Upper lobe of left lung (tissue), 6 donors: Measurements from ENCODE around the gene CENPP. TPM values are rescaled to one million over a fixed set of nuclear protein-coding genes. Genes with fewer than 3 reads are reported as not detected.

Source experiments
- ATAC-seq, 2 donors: fragments of 200-7000 bp; cut with Tn5 transposase; one replicate each; pipeline ENCODE4 v1.9.1; 2022; ENCODE audit warnings: mild to moderate bottlenecking in 2 of 2, moderate library complexity in 2 of 2; ENCODE audit not compliant: low FRiP score in 2 of 2
- DNase-seq, 2 donors: peaks; one replicate each; pipeline ENCODE4 v3.0.0-alpha.2; 2019 to 2020
- H3K27ac ChIP-seq, 4 donors: fragments of 200-600 bp; sonication (generic); one replicate each; pipeline ENCODE4 v1.5.1; 2016 to 2019
- H3K27me3 ChIP-seq, 4 donors: fragments of 200-600 bp; sonication (generic); one replicate each; pipeline ENCODE4 v1.5.1; 2017 to 2019
- H3K36me3 ChIP-seq, 4 donors: fragments of 200-600 bp; sonication (generic); one replicate each; pipeline ENCODE4 v1.5.1; 2016 to 2019
- H3K4me1 ChIP-seq, 4 donors: fragments of 200-600 bp; sonication (generic); one replicate each; pipeline ENCODE4 v1.5.1; 2018 to 2019
- H3K4me3 ChIP-seq, 4 donors: fragments of 200-600 bp; sonication (generic); one replicate each; pipeline ENCODE4 v1.5.1; 2017 to 2019; ENCODE audit warnings: mild to moderate bottlenecking in 2 of 4, moderate library complexity in 1 of 4
- H3K9me3 ChIP-seq, 4 donors: fragments of 200-600 bp; sonication (generic); one replicate each; pipeline ENCODE4 v1.5.1; 2018 to 2019
- EP300 ChIP-seq, 4 donors: sonication (generic); formaldehyde crosslinking; IDR thresholded peaks; one replicate each; pipeline ENCODE4 v1.5.1; 2017; ENCODE audit warnings: antibody characterized with exemption in 4 of 4, control low read depth in 2 of 4
- POLR2A ChIP-seq, 4 donors: fragments of 450-650 bp; IDR thresholded peaks; one replicate each; pipeline ENCODE4 v1.5.1; 2016 to 2017; ENCODE audit warnings: antibody characterized with exemption in 4 of 4, mild to moderate bottlenecking in 2 of 4
- POLR2AphosphoS5 ChIP-seq, 2 donors: sonication (generic); formaldehyde crosslinking; IDR thresholded peaks; one replicate each; pipeline ENCODE4 v1.5.1; 2017; ENCODE audit warnings: antibody characterized with exemption in 2 of 2
- WGBS, 2 donors: methylation state at CpG; one replicate each; pipeline ENCODE4 v1.1.5; 2017 to 2018; 5-methylcytosine and 5-hydroxymethylcytosine counted together
- total RNA-seq, 6 donors: library from RNA; depleted of rRNA in 4 of 6; stranded (reverse); fragments of >200 nt in 4 of 6; gene quantifications; one replicate each; pipeline versions ENCODE4 v1.1.0 to v1.2.1, GENCODE V29; 2016 to 2021
- TF ChIP-seq, protein P1 (sequence below), 6 experiments: fragments of 450-650 bp in 4 of 6; fragments of 200-600 bp in 2 of 6; sonication (generic) in 2 of 6; IDR thresholded peaks; one replicate each; pipeline ENCODE4 v1.5.1; 2016 to 2019; ENCODE audit warnings: antibody characterized with exemption in 6 of 6
- donor health status: DM: no; HTN: no; CAD: no; lungs with moderate emphysema.
- donor health status: DM: no; HTN: yes; CAD: no; lungs with severe emphysema.

Gene CENPP
- total RNA-seq, 6 donors from 2014 or later = 2.9 to 17.8 (median 4.9) TPM

DNA sequence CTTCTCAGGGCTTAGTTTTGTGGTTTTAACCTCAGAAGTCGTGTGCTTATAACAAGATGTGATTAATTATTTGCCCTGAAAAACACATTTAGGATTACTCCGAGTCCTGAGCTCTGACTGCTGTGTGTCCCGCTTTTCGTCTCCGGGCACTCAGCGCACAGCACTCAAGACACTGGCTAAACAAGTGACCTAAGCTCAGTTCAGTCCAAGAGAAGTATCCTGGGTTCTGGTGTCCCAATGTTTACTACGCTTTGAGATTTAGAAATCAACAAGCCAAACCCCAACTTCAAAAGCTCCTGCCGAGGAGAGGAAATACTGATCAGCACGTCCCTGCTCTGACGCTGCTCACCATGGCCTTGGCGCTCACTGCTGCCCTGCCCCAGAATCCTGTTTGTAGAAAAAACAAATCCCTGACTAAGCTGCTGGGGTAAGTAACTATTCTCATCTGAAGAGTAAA, 290.9 kb downstream of the CENPP start:
- 71 to 84% methylated on average over 11 of the region's 11 CpGs for WGBS, 2 donors
- DNase-seq (no peak), ATAC-seq (peak; percentile 40 to 72)
- no peaks in the 10 kb centered on the region for H3K27me3 ChIP-seq
- H3K9me3 ChIP-seq = no peaks in the 10 kb centered on the region
- no peak for TF ChIP-seq EP300 (IDR thresholded peaks at IDR 0.05)
- H3K4me3 ChIP-seq = no peak overlapping the region
- peaks cover 0 to 3% (median 0%) of the 10 kb centered on the region in 4 donors for H3K4me1 ChIP-seq
- H3K36me3 ChIP-seq = peaks cover 7 to 76% (median 38%) of the 10 kb centered on the region in 4 donors
- H3K27ac ChIP-seq = peak overlapping the region; percentile 42 to 61 (median 52)

DNA sequence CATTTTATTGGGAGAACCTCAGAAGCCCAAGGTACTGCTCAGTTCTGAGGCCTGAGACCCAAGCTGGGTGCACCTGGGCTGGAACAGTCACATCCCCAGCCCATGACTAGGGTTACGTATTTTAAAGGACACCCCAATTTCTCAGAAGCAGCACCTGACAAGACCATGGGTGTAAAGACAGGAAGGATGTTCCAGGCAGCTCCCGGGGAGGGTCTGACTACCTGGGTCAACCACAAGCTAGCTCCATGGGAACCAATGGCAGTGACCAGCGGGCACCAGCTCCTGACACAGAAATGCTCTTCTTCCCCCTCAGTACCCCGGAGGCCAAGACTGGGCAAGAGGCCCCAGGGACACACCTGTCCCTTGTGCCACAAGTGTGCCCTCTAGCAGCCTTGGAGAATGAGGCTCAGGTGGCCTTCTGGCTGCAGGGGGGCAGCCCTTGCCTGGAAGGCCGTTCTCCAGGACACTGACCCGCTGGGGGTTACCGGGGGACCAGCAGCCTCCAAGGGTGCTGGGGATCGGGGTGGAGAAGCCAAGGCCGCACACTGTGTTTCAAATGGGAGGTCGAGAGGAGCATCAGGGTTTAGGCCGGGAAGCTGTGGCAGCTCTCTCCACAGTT, 291.6 kb downstream of the CENPP start:
- TF ChIP-seq POLR2A (IDR thresholded peaks at IDR 0.05) (no peak), EP300 (IDR thresholded peaks at IDR 0.05) (no peak), POLR2AphosphoS5 (IDR thresholded peaks at IDR 0.05) (no peak)
- TF ChIP-seq, protein P1, sequence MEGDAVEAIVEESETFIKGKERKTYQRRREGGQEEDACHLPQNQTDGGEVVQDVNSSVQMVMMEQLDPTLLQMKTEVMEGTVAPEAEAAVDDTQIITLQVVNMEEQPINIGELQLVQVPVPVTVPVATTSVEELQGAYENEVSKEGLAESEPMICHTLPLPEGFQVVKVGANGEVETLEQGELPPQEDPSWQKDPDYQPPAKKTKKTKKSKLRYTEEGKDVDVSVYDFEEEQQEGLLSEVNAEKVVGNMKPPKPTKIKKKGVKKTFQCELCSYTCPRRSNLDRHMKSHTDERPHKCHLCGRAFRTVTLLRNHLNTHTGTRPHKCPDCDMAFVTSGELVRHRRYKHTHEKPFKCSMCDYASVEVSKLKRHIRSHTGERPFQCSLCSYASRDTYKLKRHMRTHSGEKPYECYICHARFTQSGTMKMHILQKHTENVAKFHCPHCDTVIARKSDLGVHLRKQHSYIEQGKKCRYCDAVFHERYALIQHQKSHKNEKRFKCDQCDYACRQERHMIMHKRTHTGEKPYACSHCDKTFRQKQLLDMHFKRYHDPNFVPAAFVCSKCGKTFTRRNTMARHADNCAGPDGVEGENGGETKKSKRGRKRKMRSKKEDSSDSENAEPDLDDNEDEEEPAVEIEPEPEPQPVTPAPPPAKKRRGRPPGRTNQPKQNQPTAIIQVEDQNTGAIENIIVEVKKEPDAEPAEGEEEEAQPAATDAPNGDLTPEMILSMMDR (IDR thresholded peaks at IDR 0.05) = no peak
- DNase-seq (peak in 1 of 2 donors; percentile 45), ATAC-seq (peak in 1 of 2 donors; percentile 4)
- H3K27me3 ChIP-seq = no peaks in the 10 kb centered on the region
- peaks cover 7 to 70% (median 33%) of the 10 kb centered on the region in 4 donors for H3K36me3 ChIP-seq
- WGBS, 2 donors = 89 to 90% methylated on average over 5 to 11 of the region's 11 CpGs
- no peak overlapping the region for H3K4me3 ChIP-seq
- H3K4me1 ChIP-seq = peaks cover 0 to 3% (median 0%) of the 10 kb centered on the region in 4 donors
- peak overlapping the region; percentile 42 to 61 (median 52) for H3K27ac ChIP-seq
- no peaks in the 10 kb centered on the region for H3K9me3 ChIP-seq

DNA sequence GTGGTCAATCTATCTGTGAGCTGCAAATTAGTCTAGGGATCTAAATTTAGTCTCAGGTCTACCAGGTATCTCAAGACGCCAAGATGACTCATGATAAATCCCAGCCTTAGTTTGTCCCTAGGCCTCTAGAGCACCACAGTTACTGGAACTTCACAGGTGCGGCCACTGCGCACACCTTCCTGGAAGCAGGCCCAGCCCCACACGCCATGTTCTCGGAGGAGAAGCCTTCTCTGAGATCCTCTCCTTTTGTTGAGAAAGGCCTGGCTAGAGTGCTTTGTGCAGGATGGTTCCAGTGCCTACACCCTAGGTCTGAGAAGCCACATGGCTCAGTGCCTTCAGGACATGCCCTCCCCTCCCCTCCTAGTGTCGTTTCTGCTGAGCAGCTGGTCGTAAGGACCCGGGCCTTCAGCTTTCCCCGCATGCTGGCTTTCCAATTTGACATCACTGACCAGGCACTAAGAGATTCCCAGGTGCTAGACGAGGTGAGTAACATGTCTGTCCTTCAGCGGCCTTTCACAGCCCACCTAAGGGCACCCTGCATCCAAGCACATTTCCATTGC, 292.3 kb downstream of the CENPP start:
- DNase-seq (no peak), ATAC-seq (no peak)
- peaks cover 0 to 3% (median 0%) of the 10 kb centered on the region in 4 donors for H3K4me1 ChIP-seq
- H3K4me3 ChIP-seq = no peak overlapping the region
- peak overlapping the region in 1 of 4 donors; percentile 42 for H3K27ac ChIP-seq
- no peaks in the 10 kb centered on the region for H3K27me3 ChIP-seq
- TF ChIP-seq EP300 (IDR thresholded peaks at IDR 0.05) = no peak
- no peak for TF ChIP-seq POLR2AphosphoS5 (IDR thresholded peaks at IDR 0.05)
- TF ChIP-seq, protein P1 (IDR thresholded peaks at IDR 0.05) = no peak
- no peak for TF ChIP-seq POLR2A (IDR thresholded peaks at IDR 0.05)
- 77 to 88% methylated on average over 6 to 11 of the region's 11 CpGs for WGBS, 2 donors
- peaks cover 7 to 66% (median 30%) of the 10 kb centered on the region in 4 donors for H3K36me3 ChIP-seq
- H3K9me3 ChIP-seq = no peaks in the 10 kb centered on the region

DNA sequence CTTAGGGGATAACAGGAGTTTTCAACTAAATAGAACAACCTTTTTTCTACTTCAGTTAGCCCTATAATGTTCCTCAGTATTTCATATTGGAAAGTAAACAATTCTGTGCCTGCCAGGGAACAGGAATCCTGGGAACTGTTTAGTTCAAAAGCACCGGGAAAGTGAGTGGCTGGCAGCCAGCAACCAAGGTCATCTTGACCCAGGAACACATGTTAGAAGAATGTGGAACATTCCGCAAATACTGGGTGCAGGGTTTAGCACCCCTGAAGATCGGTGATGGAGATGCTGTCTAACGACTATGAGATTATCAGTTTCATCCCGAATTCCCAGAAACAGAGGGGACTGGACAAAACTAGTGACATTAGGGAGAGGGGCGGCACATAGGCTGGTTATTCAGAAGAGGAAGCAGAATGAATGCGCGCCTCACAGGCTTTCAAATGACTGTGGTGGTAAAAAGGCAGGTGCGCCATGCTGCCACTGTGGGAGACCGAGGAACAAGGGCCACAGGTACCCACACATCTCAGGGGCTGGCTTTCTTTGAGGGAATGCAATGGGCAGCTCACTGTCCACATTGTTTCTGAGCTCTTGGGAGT, 293.0 kb downstream of the CENPP start:
- WGBS, 2 donors = 81% methylated on average over 10 of the region's 10 CpGs
- TF ChIP-seq POLR2AphosphoS5 (IDR thresholded peaks at IDR 0.05) = no peak
- TF ChIP-seq, protein P1 (IDR thresholded peaks at IDR 0.05) = no peak
- no peak for TF ChIP-seq POLR2A (IDR thresholded peaks at IDR 0.05)
- TF ChIP-seq EP300 (IDR thresholded peaks at IDR 0.05) = no peak
- no peaks in the 10 kb centered on the region for H3K9me3 ChIP-seq
- no peak for ATAC-seq
- DNase-seq = no peak
- H3K36me3 ChIP-seq = peaks cover 7 to 67% (median 27%) of the 10 kb centered on the region in 4 donors
- H3K27ac ChIP-seq = no peak overlapping the region
- no peak overlapping the region for H3K4me3 ChIP-seq
- peaks cover 0 to 3% (median 0%) of the 10 kb centered on the region in 4 donors for H3K4me1 ChIP-seq
- no peaks in the 10 kb centered on the region for H3K27me3 ChIP-seq

DNA sequence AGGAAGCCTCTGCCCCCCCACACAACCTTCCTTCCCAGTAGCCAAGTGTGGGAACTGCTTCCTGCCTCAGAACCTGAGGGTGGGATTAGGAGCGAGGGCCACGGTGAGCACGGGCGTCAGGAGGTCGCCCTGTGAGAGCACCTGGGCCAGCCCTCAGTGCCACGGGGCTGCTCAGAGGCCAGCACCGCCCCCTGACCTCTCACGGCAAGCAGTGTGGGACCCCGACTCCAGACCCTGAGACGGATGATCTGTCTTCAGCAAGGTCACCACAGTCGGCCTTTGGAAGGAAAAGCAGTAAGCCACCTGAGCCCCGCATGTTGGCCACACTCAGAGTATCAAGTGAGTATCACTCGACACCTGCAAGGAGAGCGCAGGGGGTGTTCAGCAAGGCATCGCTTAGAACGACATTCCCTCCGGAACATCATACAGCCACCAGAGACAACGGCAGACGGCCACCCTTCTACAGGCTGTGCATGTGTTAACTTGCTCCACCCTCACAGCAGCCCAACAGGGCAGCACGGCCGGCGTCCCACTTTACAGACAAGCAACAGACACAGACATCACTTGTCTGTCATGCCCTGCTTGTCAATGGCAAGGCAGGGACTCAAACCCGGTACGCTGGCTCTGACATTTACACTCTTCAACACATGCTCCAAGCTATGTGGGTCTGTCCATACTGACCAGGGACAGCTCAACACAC, 294.0 kb downstream of the CENPP start:
- H3K4me1 ChIP-seq = peaks cover 0 to 3% (median 0%) of the 10 kb centered on the region in 4 donors
- TF ChIP-seq, protein P1 (IDR thresholded peaks at IDR 0.05) = no peak
- TF ChIP-seq POLR2AphosphoS5 (IDR thresholded peaks at IDR 0.05) = no peak
- no peak for TF ChIP-seq EP300 (IDR thresholded peaks at IDR 0.05)
- no peak for TF ChIP-seq POLR2A (IDR thresholded peaks at IDR 0.05)
- no peak overlapping the region for H3K4me3 ChIP-seq
- peaks cover 7 to 71% (median 29%) of the 10 kb centered on the region in 4 donors for H3K36me3 ChIP-seq
- no peak overlapping the region for H3K27ac ChIP-seq
- DNase-seq (peak in 1 of 2 donors; percentile 54), ATAC-seq (no peak)
- no peaks in the 10 kb centered on the region for H3K27me3 ChIP-seq
- no peaks in the 10 kb centered on the region for H3K9me3 ChIP-seq
- 86 to 94% methylated on average over 15 to 19 of the region's 24 CpGs for WGBS, 2 donors
